ENCODE data around the gene CACNA1H. TPM values are rescaled to one million over a fixed set of nuclear protein-coding genes. Genes with fewer than 3 reads are reported as not detected.
"Not testable (repeated sequence)": the region's sequence is repeated elsewhere in the genome, so short reads cannot be mapped to it uniquely, and the experiment has no call there.

The CACNA1H gene
- total and polyA plus RNA-seq, 2 of the 4 experiments (the other 2 are of a cell fraction): 1.6 to 5.8 TPM

DNA sequence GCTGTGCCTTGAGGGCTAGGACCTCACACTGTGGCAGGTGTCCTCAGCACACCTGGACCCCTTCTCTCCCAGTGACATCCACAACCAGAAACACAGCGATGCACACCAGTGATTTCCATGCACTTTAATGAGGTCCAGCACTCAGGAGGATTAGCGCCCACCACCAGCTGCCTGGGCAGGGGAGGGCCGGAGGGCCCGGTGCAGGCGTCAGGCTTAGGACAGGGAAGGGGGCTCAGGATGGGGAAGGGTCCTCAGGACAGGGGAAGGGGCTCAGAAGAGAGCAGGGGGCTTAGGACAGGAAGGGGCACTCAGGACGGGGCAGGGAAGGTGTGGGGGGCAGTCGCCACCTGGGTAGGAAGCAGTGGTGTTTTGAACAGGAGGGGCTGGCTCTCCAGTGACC, 75.3 kb downstream of the CACNA1H start:
- intact Hi-C loops (cut with micrococcal nuclease); H3K23ac ChIP-seq (ENCODE audit: low read depth, low read length); H3K27ac ChIP-seq (ENCODE audit: insufficient read depth, low read length); H3K4me1 ChIP-seq (ENCODE audit: control insufficient read depth, insufficient read depth, low read length); H3K9me1 ChIP-seq (ENCODE audit: insufficient read depth, low read length); H3K14ac ChIP-seq (replicated peaks; ENCODE audit: low read depth, low read length); H4K8ac ChIP-seq (ENCODE audit: low read depth in 2 of 2, low read length in 2 of 2); H2AK5ac ChIP-seq (ENCODE audit: low read depth, low read length); H2BK15ac ChIP-seq (ENCODE audit: low read depth, low read length); DNase-seq; CTCF ChIA-PET; H4K5ac ChIP-seq (ENCODE audit: low read depth, low read length); dilution Hi-C loops (cut with HindIII; ENCODE audit: low sequenced_read_pairs, unreplicated experiment); H4K91ac ChIP-seq (ENCODE audit: insufficient read depth, low read depth, low read length); H3K4ac ChIP-seq (ENCODE audit: low read depth, low read length); BruUV-seq (replicated peaks); H3K18ac ChIP-seq (ENCODE audit: low read depth, low read length); H4K20me1 ChIP-seq (ENCODE audit: insufficient read depth, low read length); H3K79me1 ChIP-seq (ENCODE audit: low read depth in 1 of 2, low read length in 2 of 2); H3K9me3 ChIP-seq (ENCODE audit: control insufficient read depth, insufficient read depth, low read length); H3K4me3 ChIP-seq (ENCODE audit: insufficient read depth, low read depth, low read length); H3K27me3 ChIP-seq (ENCODE audit: control insufficient read depth, insufficient read depth, low read length); H2AK9ac ChIP-seq (replicated peaks; ENCODE audit: low read depth, low read length, poor library complexity); ATAC-seq (ENCODE audit: low read depth); H2BK120ac ChIP-seq (ENCODE audit: low read depth, low read length); H3K4me2 ChIP-seq (ENCODE audit: low read depth, low read length); H3K56ac ChIP-seq (ENCODE audit: extremely low read depth, insufficient read depth, low read length); H2AFZ ChIP-seq (replicated peaks; ENCODE audit: low read length, poor library complexity); H2BK5ac ChIP-seq (ENCODE audit: low read depth, low read length, poor library complexity, severe bottlenecking); POLR2A ChIA-PET (ENCODE audit: unreplicated experiment); H3K36me3 ChIP-seq (ENCODE audit: control insufficient read depth, insufficient read depth, low read length); H3K9ac ChIP-seq (ENCODE audit: low read depth, low read length); H2BK20ac ChIP-seq (ENCODE audit: low read depth, low read length); in situ Hi-C loops (cut with MboI; ENCODE audit: low sequenced_read_pairs): not testable (repeated sequence)
- WGBS, 2 experiments (ENCODE audit: extremely low coverage in 2 of 2, insufficient read length in 1 of 2): no CpG with 5 or more reads among the region's 7 CpGs

DNA sequence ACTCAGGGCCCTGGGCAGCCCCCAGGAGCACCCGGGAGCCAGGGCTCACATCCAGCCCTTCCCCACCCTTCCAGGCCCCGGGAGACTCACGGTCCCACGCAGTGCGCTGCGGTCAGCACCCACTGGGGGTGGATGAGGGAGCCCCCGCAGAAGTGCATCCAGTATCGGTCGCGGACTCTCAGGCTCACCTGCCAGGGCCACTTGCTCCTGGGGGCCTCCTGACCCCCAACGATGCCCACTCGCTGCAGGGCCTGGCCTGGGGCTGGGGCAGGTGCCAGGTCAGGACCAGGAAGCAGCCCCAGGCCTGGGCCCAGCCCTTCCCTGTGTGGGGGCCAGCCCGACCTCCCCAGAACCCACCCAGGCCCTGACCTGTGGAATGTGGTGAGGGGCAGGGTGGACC, 76.6 kb downstream of the CACNA1H start:
- H2BK5ac ChIP-seq (ENCODE audit: low read depth, low read length, poor library complexity, severe bottlenecking); intact Hi-C loops (cut with micrococcal nuclease); H4K5ac ChIP-seq (ENCODE audit: low read depth, low read length); H4K20me1 ChIP-seq (ENCODE audit: insufficient read depth, low read length); H3K4me2 ChIP-seq (ENCODE audit: low read depth, low read length); H3K9me3 ChIP-seq (ENCODE audit: control insufficient read depth, insufficient read depth, low read length); H3K9me1 ChIP-seq (ENCODE audit: insufficient read depth, low read length); H3K79me1 ChIP-seq (ENCODE audit: low read depth in 1 of 2, low read length in 2 of 2); H2AK9ac ChIP-seq (replicated peaks; ENCODE audit: low read depth, low read length, poor library complexity); H3K27me3 ChIP-seq (ENCODE audit: control insufficient read depth, insufficient read depth, low read length); H3K27ac ChIP-seq (ENCODE audit: insufficient read depth, low read length); H3K14ac ChIP-seq (replicated peaks; ENCODE audit: low read depth, low read length); BruUV-seq (replicated peaks); H3K4ac ChIP-seq (ENCODE audit: low read depth, low read length); H3K56ac ChIP-seq (ENCODE audit: extremely low read depth, insufficient read depth, low read length); H3K23ac ChIP-seq (ENCODE audit: low read depth, low read length); H2BK15ac ChIP-seq (ENCODE audit: low read depth, low read length); H3K36me3 ChIP-seq (ENCODE audit: control insufficient read depth, insufficient read depth, low read length); H2AK5ac ChIP-seq (ENCODE audit: low read depth, low read length); DNase-seq; H3K9ac ChIP-seq (ENCODE audit: low read depth, low read length); dilution Hi-C loops (cut with HindIII; ENCODE audit: low sequenced_read_pairs, unreplicated experiment); ATAC-seq (ENCODE audit: low read depth); H2AFZ ChIP-seq (replicated peaks; ENCODE audit: low read length, poor library complexity); CTCF ChIA-PET; H4K91ac ChIP-seq (ENCODE audit: insufficient read depth, low read depth, low read length); in situ Hi-C loops (cut with MboI; ENCODE audit: low sequenced_read_pairs); H3K18ac ChIP-seq (ENCODE audit: low read depth, low read length); H2BK20ac ChIP-seq (ENCODE audit: low read depth, low read length); H3K4me3 ChIP-seq (ENCODE audit: insufficient read depth, low read depth, low read length); H4K8ac ChIP-seq (ENCODE audit: low read depth in 2 of 2, low read length in 2 of 2); H2BK120ac ChIP-seq (ENCODE audit: low read depth, low read length); POLR2A ChIA-PET (ENCODE audit: unreplicated experiment); H3K4me1 ChIP-seq (ENCODE audit: control insufficient read depth, insufficient read depth, low read length): not testable (repeated sequence)
- no CpG with 5 or more reads among the region's 13 CpGs for WGBS, 2 experiments (ENCODE audit: extremely low coverage in 2 of 2, insufficient read length in 1 of 2)
